ENCODE results near the gene TNRC18.

TNRC18 gene

DNA sequence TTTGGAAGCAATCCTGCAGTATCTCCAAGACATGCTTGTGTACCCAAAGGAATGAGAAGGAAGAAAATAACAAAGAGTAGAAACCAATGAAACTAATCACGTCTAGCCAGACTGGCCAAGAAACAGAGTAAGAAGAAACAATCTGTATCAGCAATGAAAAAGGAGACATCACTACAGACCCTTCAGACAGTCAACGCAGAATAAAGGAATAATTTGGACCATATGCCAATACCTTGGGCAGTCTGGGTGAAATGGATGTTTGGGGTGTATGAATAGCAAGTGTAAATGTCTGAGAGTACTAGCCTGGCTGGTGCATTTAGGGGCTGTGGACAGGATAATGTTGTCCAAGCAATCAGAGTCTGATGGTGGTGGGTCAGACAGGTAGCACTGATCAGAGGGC is 79.8 kb downstream of the TNRC18 start:
- no peak for ATAC-seq

DNA sequence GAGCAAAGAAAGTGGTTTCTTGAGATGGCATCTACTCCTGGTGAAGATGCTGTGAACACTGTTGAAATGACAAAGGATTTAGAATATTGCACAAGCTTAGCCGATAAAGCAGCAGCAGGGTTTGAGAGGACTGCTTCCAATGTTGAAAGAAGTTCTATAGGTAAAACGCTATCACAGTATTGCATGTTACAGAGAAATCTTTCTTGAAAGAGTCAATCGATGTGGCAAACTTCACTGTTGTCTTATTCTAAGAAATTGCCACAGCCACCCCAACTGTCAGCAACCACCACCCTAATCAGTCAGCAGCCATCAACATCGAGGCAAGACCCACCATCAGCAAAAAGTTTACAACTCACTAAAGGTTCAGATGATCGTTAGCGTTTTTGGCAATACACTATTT is 81.0 kb downstream of the TNRC18 start:
- TF ChIP-seq, protein P1, sequence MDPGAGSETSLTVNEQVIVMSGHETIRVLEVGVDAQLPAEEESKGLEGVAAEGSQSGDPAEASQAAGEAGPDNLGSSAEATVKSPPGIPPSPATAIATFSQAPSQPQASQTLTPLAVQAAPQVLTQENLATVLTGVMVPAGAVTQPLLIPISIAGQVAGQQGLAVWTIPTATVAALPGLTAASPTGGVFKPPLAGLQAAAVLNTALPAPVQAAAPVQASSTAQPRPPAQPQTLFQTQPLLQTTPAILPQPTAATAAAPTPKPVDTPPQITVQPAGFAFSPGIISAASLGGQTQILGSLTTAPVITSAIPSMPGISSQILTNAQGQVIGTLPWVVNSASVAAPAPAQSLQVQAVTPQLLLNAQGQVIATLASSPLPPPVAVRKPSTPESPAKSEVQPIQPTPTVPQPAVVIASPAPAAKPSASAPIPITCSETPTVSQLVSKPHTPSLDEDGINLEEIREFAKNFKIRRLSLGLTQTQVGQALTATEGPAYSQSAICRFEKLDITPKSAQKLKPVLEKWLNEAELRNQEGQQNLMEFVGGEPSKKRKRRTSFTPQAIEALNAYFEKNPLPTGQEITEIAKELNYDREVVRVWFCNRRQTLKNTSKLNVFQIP (CRISPR knock-in tag; IDR thresholded peaks at IDR 0.05; ENCODE audit: borderline replicate concordance, low read depth): no peak
- TF ChIP-seq ZNF70 (CRISPR knock-in tag; IDR thresholded peaks at IDR 0.05) (no peak), ESRRG (CRISPR knock-in tag; IDR thresholded peaks at IDR 0.05) (no peak), ZC3H10 (CRISPR knock-in tag; IDR thresholded peaks at IDR 0.05) (no peak), RARB (CRISPR knock-in tag; IDR thresholded peaks at IDR 0.05) (no peak), ZNF565 (CRISPR knock-in tag; conservative IDR thresholded peaks at IDR 0.05; ENCODE audit: low read depth) (no peak), ZNF8 (CRISPR knock-in tag; IDR thresholded peaks at IDR 0.05) (no peak), ZFP30 (CRISPR knock-in tag; IDR thresholded peaks at IDR 0.05) (no peak), OSR1 (CRISPR knock-in tag; IDR thresholded peaks at IDR 0.05) (no peak)
- TF ChIP-seq, protein P2, sequence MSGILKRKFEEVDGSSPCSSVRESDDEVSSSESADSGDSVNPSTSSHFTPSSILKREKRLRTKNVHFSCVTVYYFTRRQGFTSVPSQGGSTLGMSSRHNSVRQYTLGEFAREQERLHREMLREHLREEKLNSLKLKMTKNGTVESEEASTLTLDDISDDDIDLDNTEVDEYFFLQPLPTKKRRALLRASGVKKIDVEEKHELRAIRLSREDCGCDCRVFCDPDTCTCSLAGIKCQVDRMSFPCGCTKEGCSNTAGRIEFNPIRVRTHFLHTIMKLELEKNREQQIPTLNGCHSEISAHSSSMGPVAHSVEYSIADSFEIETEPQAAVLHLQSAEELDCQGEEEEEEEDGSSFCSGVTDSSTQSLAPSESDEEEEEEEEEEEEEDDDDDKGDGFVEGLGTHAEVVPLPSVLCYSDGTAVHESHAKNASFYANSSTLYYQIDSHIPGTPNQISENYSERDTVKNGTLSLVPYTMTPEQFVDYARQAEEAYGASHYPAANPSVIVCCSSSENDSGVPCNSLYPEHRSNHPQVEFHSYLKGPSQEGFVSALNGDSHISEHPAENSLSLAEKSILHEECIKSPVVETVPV (CRISPR knock-in tag; IDR thresholded peaks at IDR 0.05): no peak
- TF ChIP-seq, protein P3, sequence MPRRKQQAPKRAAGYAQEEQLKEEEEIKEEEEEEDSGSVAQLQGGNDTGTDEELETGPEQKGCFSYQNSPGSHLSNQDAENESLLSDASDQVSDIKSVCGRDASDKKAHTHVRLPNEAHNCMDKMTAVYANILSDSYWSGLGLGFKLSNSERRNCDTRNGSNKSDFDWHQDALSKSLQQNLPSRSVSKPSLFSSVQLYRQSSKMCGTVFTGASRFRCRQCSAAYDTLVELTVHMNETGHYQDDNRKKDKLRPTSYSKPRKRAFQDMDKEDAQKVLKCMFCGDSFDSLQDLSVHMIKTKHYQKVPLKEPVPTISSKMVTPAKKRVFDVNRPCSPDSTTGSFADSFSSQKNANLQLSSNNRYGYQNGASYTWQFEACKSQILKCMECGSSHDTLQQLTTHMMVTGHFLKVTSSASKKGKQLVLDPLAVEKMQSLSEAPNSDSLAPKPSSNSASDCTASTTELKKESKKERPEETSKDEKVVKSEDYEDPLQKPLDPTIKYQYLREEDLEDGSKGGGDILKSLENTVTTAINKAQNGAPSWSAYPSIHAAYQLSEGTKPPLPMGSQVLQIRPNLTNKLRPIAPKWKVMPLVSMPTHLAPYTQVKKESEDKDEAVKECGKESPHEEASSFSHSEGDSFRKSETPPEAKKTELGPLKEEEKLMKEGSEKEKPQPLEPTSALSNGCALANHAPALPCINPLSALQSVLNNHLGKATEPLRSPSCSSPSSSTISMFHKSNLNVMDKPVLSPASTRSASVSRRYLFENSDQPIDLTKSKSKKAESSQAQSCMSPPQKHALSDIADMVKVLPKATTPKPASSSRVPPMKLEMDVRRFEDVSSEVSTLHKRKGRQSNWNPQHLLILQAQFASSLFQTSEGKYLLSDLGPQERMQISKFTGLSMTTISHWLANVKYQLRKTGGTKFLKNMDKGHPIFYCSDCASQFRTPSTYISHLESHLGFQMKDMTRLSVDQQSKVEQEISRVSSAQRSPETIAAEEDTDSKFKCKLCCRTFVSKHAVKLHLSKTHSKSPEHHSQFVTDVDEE (CRISPR knock-in tag; IDR thresholded peaks at IDR 0.05): no peak
- TF ChIP-seq, protein P4, sequence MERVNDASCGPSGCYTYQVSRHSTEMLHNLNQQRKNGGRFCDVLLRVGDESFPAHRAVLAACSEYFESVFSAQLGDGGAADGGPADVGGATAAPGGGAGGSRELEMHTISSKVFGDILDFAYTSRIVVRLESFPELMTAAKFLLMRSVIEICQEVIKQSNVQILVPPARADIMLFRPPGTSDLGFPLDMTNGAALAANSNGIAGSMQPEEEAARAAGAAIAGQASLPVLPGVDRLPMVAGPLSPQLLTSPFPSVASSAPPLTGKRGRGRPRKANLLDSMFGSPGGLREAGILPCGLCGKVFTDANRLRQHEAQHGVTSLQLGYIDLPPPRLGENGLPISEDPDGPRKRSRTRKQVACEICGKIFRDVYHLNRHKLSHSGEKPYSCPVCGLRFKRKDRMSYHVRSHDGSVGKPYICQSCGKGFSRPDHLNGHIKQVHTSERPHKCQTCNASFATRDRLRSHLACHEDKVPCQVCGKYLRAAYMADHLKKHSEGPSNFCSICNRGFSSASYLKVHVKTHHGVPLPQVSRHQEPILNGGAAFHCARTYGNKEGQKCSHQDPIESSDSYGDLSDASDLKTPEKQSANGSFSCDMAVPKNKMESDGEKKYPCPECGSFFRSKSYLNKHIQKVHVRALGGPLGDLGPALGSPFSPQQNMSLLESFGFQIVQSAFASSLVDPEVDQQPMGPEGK (CRISPR knock-in tag; IDR thresholded peaks at IDR 0.05; ENCODE audit: borderline replicate concordance): no peak
- no peak for ATAC-seq

More for the DNA sequence above, 79.8 kb downstream of the TNRC18 start:
- TF ChIP-seq RARB (CRISPR knock-in tag; IDR thresholded peaks at IDR 0.05): no peak
- TF ChIP-seq TCF4 (CRISPR knock-in tag; IDR thresholded peaks at IDR 0.05; ENCODE audit: borderline replicate concordance): no peak
- TF ChIP-seq, protein P1 (CRISPR knock-in tag; IDR thresholded peaks at IDR 0.05; ENCODE audit: borderline replicate concordance, low read depth): no peak
- no peak for TF ChIP-seq GLIS3 (CRISPR knock-in tag; IDR thresholded peaks at IDR 0.05)
- TF ChIP-seq, protein P3 (CRISPR knock-in tag; IDR thresholded peaks at IDR 0.05): no peak
- no peak for TF ChIP-seq ZFP30 (CRISPR knock-in tag; IDR thresholded peaks at IDR 0.05)
- TF ChIP-seq SNAI2 (CRISPR knock-in tag; IDR thresholded peaks at IDR 0.05): no peak
- TF ChIP-seq OSR1 (CRISPR knock-in tag; IDR thresholded peaks at IDR 0.05): no peak

DNA sequence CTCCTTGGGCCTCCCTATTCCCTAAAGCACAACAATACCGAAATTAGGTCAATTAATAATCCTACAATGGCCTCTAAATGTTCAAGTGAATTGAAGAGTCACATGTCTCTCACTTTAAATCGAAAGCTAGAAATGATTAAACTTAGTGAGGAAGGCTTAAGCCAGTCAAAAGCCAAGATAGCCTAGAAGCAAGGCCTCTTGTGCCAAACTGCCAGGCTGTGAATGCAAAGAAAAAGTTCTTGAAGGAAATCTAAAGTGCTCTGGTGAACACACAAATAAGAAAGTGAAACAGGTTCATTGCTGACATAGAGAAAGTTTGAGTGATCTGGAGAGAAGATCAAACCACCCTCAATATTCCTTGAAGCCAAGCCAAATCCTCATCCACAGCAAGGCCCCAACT is 83.7 kb downstream of the TNRC18 start:
- no peak for ATAC-seq
- no peak for TF ChIP-seq ESRRG (CRISPR knock-in tag; IDR thresholded peaks at IDR 0.05)
- no peak for TF ChIP-seq OSR1 (CRISPR knock-in tag; IDR thresholded peaks at IDR 0.05)
- no peak for TF ChIP-seq GLIS3 (CRISPR knock-in tag; IDR thresholded peaks at IDR 0.05)
- no peak for TF ChIP-seq ARNTL (CRISPR knock-in tag; IDR thresholded peaks at IDR 0.05; ENCODE audit: borderline replicate concordance, low read depth)
- no peak for TF ChIP-seq ZFP3 (CRISPR knock-in tag; IDR thresholded peaks at IDR 0.05)
- TF ChIP-seq, protein P4 (CRISPR knock-in tag; IDR thresholded peaks at IDR 0.05; ENCODE audit: borderline replicate concordance): no peak
- TF ChIP-seq ZFP30 (CRISPR knock-in tag; IDR thresholded peaks at IDR 0.05): no peak
- TF ChIP-seq SNAI2 (CRISPR knock-in tag; IDR thresholded peaks at IDR 0.05): no peak
- no peak for TF ChIP-seq ZNF565 (CRISPR knock-in tag; conservative IDR thresholded peaks at IDR 0.05; ENCODE audit: low read depth)
- no peak for TF ChIP-seq RARB (CRISPR knock-in tag; IDR thresholded peaks at IDR 0.05)
- no peak for TF ChIP-seq ZC3H10 (CRISPR knock-in tag; IDR thresholded peaks at IDR 0.05)
- TF ChIP-seq, protein P3 (CRISPR knock-in tag; IDR thresholded peaks at IDR 0.05): no peak
